ENCODE results near the gene TMEM37.
"Not testable (repeated sequence)": the region's sequence is repeated elsewhere in the genome, so short reads cannot be mapped to it uniquely, and the experiment has no call there.

The TMEM37 gene

DNA sequence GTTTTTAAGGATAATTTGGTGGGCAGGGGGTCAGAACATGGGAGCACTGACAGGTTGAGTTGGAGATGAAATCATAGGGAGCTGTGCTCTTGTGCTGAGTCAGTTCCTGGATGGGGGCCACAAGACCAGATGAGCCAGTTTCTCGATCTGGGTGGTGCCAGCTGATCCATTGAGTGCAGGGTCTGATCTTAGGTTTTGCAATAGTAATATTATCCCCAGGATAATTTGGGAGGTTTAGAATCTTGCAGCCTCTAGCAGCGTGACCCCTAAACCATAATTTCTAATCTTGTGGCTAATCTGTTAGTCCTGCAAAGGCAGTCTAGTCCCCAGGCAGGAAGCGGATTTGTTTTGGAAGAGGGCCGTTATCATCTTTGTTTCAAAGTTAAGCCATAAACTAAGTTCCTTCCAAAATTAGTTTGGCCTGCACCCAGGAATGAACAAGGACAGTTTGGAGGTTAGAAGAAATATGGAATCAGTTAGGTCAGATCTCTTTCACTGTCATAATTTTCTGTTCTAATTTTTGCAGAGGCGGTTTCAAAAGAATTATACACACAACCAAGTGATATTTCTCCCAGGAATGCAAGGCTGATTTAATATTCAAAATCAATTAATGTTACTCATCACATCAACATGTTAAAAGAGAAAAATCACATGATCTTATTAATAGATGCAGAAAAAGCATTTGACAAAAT lies 41.9 kb upstream of the TMEM37 start:
- peak; percentile 84 for DNase-seq (ENCODE audit: low read depth)
- no peak overlapping the region for H3K4me3 ChIP-seq (ENCODE audit: control insufficient read depth, low read depth, low read length)
- TF ChIP-seq, protein P1, sequence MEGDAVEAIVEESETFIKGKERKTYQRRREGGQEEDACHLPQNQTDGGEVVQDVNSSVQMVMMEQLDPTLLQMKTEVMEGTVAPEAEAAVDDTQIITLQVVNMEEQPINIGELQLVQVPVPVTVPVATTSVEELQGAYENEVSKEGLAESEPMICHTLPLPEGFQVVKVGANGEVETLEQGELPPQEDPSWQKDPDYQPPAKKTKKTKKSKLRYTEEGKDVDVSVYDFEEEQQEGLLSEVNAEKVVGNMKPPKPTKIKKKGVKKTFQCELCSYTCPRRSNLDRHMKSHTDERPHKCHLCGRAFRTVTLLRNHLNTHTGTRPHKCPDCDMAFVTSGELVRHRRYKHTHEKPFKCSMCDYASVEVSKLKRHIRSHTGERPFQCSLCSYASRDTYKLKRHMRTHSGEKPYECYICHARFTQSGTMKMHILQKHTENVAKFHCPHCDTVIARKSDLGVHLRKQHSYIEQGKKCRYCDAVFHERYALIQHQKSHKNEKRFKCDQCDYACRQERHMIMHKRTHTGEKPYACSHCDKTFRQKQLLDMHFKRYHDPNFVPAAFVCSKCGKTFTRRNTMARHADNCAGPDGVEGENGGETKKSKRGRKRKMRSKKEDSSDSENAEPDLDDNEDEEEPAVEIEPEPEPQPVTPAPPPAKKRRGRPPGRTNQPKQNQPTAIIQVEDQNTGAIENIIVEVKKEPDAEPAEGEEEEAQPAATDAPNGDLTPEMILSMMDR (conservative IDR thresholded peaks at IDR 0.05; ENCODE audit: control insufficient read depth, insufficient read depth, low read depth, low read length), result no peak

DNA sequence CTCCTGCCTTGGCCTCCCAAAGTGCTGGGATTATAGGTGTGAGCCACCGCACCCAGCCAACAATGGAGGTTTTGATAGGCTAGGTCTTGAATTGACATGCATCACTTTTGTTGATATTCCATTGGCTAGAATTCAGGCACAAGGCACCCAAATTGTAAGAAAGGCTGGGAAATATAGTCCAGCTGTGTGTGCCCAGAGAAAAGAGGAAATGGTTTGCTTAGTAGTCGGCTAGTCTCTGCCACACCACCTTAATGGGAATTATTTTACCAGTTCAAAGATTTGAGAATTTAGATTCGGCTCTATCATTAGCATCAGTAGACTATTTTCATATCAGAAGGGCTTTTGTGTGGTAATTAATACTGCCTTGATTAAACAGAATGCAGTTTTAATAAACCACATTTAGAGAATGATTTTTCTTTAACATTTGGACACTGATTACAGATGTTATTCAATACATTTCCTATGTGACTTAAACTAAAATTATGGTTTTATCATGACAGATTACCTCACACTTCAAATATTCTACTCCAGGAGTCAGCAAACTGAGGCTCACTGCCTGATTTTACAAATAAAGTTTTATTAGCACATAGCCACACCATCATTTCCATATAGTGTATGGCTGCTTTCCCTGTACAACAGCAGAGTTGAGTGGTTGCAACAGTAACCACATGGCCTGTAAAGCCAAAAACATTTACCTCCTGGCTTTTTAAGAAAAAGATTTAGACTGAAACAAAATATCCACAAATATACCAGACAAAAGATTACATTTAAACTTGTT lies 37.5 kb upstream of the TMEM37 start:
- TF ChIP-seq, protein P1 (conservative IDR thresholded peaks at IDR 0.05; ENCODE audit: control insufficient read depth, insufficient read depth, low read depth, low read length), result no peak
- DNase-seq (ENCODE audit: low read depth), result no peak
- no peak overlapping the region for H3K4me3 ChIP-seq (ENCODE audit: control insufficient read depth, low read depth, low read length)

DNA sequence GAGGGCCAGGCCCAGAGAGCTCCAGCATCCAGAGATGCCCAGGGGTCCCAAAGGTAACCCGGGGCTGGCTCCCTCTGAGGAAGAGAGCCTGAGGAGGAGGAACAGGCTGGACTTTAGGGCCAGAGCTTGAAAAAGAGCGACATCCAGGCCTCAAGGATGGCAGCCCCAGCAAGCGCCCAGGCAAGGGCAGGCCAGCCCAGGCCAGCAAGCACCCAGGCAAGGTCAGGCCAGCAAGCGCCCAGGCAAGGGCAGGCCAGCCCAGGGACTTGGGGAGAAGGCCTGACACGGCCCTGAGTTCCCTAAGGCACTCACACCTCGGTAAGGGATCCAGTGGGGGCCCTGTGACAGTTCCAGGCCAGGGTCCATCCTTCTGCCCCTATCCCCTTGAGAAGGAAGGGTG lies 34.5 kb upstream of the TMEM37 start:
- H3K4me3 ChIP-seq (ENCODE audit: control insufficient read depth, low read depth, low read length), result no peak overlapping the region
- DNase-seq (ENCODE audit: low read depth), result no peak
- TF ChIP-seq, protein P1 (conservative IDR thresholded peaks at IDR 0.05; ENCODE audit: control insufficient read depth, insufficient read depth, low read depth, low read length), result no peak

DNA sequence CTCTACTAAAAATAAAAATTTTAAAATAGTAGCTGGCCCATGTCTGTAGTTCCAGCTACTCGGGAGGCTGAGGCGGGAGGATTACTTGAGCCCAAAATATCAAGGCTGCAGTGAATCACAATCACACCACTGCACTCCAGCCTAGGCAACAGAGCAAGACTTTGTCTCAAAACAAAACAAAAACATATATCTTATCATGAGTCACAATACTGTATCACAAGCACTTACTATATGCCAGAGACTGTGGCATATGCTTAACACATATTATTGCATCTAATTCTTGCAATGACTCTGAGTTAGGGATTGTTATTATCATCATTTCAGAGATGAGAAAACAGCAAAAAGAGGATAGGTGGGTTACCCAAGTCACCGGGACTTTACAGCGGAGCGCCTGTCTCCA lies 29.5 kb upstream of the TMEM37 start:
- DNase-seq (ENCODE audit: low read depth), result no peak
- H3K4me3 ChIP-seq (ENCODE audit: control insufficient read depth, low read depth, low read length), result no peak overlapping the region
- TF ChIP-seq, protein P1 (conservative IDR thresholded peaks at IDR 0.05; ENCODE audit: control insufficient read depth, insufficient read depth, low read depth, low read length), result no peak

DNA sequence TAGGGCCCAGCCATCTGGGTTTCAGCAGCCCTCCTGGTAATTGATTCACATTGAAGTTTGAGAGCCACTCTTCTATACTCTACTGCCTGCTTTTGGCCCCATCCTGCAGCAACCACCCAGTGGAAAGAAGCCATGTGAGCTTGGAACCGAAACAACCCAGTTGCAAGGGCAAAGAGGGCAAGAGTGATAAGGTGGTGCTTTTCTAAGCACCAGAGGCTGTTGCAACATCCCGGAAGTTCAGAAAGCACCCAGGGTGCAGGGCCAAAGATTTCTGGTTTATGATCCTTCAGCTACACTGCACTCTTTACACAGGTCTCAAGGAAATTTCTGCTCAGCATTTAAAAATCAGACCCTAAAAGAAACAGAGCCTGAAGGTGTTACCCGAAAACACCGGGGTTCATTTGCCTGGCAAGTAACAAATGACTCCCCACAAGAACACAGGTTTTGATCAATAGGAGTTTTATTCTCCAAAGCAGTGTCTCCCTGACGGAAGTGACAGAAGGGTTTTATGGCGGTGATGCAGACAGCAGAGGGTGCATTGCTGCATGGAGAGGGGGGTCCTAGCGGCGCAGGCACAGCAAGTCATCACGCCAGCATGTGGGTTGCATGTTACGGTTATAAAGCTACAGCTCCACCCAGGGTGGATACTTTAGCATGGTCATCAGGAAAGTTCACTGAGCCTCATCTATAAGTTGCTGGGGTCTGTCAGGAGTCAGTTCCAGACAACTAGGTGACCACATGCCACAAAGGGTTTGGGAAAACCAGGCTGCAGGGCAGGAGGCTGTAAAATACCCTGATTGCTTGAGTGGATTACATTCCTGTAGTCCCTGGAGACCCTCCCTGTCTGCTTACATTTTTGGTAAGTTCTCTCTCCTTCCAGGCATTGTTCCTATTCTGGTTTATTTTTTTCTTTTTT lies 28.8 kb upstream of the TMEM37 start:
- no peak for DNase-seq (ENCODE audit: low read depth)
- no peak overlapping the region for H3K4me3 ChIP-seq (ENCODE audit: control insufficient read depth, low read depth, low read length)
- TF ChIP-seq, protein P1 (conservative IDR thresholded peaks at IDR 0.05; ENCODE audit: control insufficient read depth, insufficient read depth, low read depth, low read length), result no peak

DNA sequence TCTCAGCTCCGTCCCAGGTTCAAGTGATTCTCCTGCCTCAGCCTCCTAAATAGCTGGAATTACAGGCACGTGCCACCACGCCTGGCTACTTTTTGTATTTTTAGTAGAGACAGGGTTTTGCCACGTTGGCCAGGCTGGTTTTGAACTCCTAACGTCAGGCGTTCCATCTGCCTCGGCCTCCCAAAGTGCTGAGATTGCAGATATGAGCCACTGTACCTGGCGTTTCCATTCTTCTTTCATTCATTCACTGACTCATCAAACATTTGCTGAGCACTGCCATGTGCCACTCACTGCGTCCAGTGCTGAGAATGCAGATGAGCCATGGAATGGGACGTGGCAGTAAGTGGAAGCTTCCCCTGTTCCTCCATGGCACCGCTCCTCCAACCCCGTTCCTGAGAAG lies 28.0 kb upstream of the TMEM37 start:
- DNase-seq (ENCODE audit: low read depth); H3K4me3 ChIP-seq (ENCODE audit: control insufficient read depth, low read depth, low read length): not testable (repeated sequence)

All from fibroblast of mammary gland (primary cell).